Ovary (tissue), 9 donors: ENCODE results near the gene LILRA6. TPM values are rescaled to one million over a fixed set of nuclear protein-coding genes. Genes with fewer than 3 reads are reported as not detected.
"Not testable (repeated sequence)": the region's sequence is repeated elsewhere in the genome, so short reads cannot be mapped to it uniquely, and the experiment has no call there.

Source experiments
- DNase-seq, 5 donors: peaks; one replicate each; pipeline ENCODE4 v3.0.0-alpha.2; 2019 to 2020
- H3K27ac ChIP-seq, 2 donors: fragments of 200-600 bp; one replicate each; pipeline versions ENCODE4 v1.5.1 to v1.8.0; 2019 to 2022
- H3K27me3 ChIP-seq: fragments of 200-600 bp; one replicate; pipeline ENCODE4 v1.8.0; 2022
- H3K36me3 ChIP-seq: fragments of 200-600 bp; sonication (generic); one replicate; pipeline ENCODE4 v1.5.1; 2019
- H3K4me1 ChIP-seq: one replicate; pipeline ENCODE4 v1.8.1; 2013; ENCODE audit warnings: mild to moderate bottlenecking, moderate library complexity; ENCODE audit not compliant: insufficient read depth
- H3K4me3 ChIP-seq: fragments of 200-600 bp; sonication (generic); one replicate; pipeline ENCODE4 v1.5.1; 2017
- H3K9me3 ChIP-seq, 2 donors: fragments of 200-600 bp in 1 of 2; sonication (generic) in 1 of 2; one replicate each; pipeline versions ENCODE4 v1.5.1 to v1.8.1; 2013 to 2019; ENCODE audit warnings: mild to moderate bottlenecking in 1 of 2, moderate library complexity in 1 of 2
- CTCF ChIP-seq, 3 donors: fragments of 450-650 bp in 2 of 3; fragments of 200-600 bp in 1 of 3; IDR thresholded peaks; one replicate each; pipeline versions ENCODE4 v1.5.1 to v1.8.0; 2016 to 2022; ENCODE audit warnings: antibody characterized with exemption in 3 of 3, mild to moderate bottlenecking in 1 of 3
- EP300 ChIP-seq: sonication (generic); formaldehyde crosslinking; IDR thresholded peaks from one replicate; pipeline ENCODE4 v1.6.1; 2017; ENCODE audit warnings: antibody characterized with exemption
- POLR2A ChIP-seq: fragments of 450-650 bp; IDR thresholded peaks from one replicate; pipeline ENCODE4 v1.6.1; 2017; ENCODE audit warnings: antibody characterized with exemption, mild to moderate bottlenecking, moderate library complexity
- WGBS, 3 donors: extraction: QIAGEN DNeasy Blood & Tissue Kit in 1 of 3; methylation state at CpG; one replicate each; pipeline versions ENCODE4 v1.1.5 to v1.1.7; 2013 to 2017; 5-methylcytosine and 5-hydroxymethylcytosine counted together
- intact Hi-C, 4 donors: fragments of 100-400 bp; cut with DNase I; formaldehyde crosslinking; loops; one replicate each; pipeline versions ENCODE4 v1.11.0 to v1.15.1; 2022 to 2023
- polyA plus RNA-seq, 2 donors: library from polyadenylated mRNA; stranded (reverse); fragments of 200-250 nt in 1 of 2; fragments of 350-450 nt in 1 of 2; fragmentation: Illumina TruSeq in 1 of 2; extraction: RNeasy Lipid Tissue Mini Kit (QIAGEN cat#74804) in 1 of 2; gene quantifications; one replicate each; pipeline ENCODE4 v1.2.3, GENCODE V29; 2013 to 2014
- total RNA-seq, 7 donors: library from RNA; depleted of rRNA in 2 of 7; stranded (reverse); fragments of >200 nt in 2 of 7; fragmentation: NEBNext Ultra II Directional in 3 of 7; extraction: Animal tissue kit (Norgen Biotek cat#: 25700) in 3 of 7; gene quantifications; one replicate each; pipeline versions ENCODE4 v1.1.0 to v1.2.4, GENCODE V29; 2016 to 2023
- donor health status: DM: no; HTN: no; CAD: no; lungs with moderate emphysema.
- donor health status: DM: no; HTN: no; CAD: no.
- donor health status: Bipolar disorder and iron deficiency.
- donor health status: DM: yes; HTN: yes; CAD: no.
- donor health status: DM: no; HTN: no; CAD: no.
- donor health status: DM: yes; HTN: yes; CAD: no.

Gene LILRA6
- total and polyA plus RNA-seq, 9 donors = 0.61 to 2.7 (median 1.2) TPM

GRCh38 chr19:54201172-54201701 is 41.4 kb downstream of the LILRA6 start:
- DNase-seq = no peak
- WGBS, 3 donors = 2 to 3% (median 2%) methylated on average over 17 to 28 of the region's 28 CpGs
- Histone ChIP-seq H3K27ac (peak overlapping the region; percentile 84 to 88), H3K27me3 (no peaks in the 10 kb centered on the region), H3K36me3 (no peaks in the 10 kb centered on the region), H3K9me3 (no peaks in the 10 kb centered on the region), H3K4me3 (peak overlapping the region; percentile 56), H3K4me1 (peaks cover 15% of the 10 kb centered on the region)
- intact Hi-C loops = loop anchor here in 2 of 4 donors (5.0 to 10.0 kb wide), 2 partner anchors 39 to 1474 kb away; partner anchors contain the start of gene EPN1 (in 1 of the 2)
- TF ChIP-seq EP300 (no peak), CTCF (IDR thresholded peaks at IDR 0.05) (no peak), POLR2A (no peak)

- H3K27me3 ChIP-seq = no peaks in the 10 kb centered on the region
- TF ChIP-seq POLR2A = no peak
- TF ChIP-seq CTCF (IDR thresholded peaks at IDR 0.05) = no peak
- no peak for TF ChIP-seq EP300
- no peaks in the 10 kb centered on the region for H3K9me3 ChIP-seq
- H3K36me3 ChIP-seq = no peaks in the 10 kb centered on the region
- no peak overlapping the region for H3K4me3 ChIP-seq
- WGBS, 3 donors = 88 to 93% (median 88%) methylated on average over 16 of the region's 16 CpGs
- intact Hi-C loops = no loop called here
- DNase-seq = no peak
- no peak overlapping the region for H3K27ac ChIP-seq
- peaks cover 14% of the 10 kb centered on the region for H3K4me1 ChIP-seq
Observed at GRCh38 chr19:54199401-54199800, 43.2 kb downstream of the LILRA6 start.

- intact Hi-C loops = no loop called here
- H3K4me1 ChIP-seq = peaks cover 9% of the 10 kb centered on the region
- no peak overlapping the region for H3K27ac ChIP-seq
- H3K27me3 ChIP-seq = no peaks in the 10 kb centered on the region
- no peaks in the 10 kb centered on the region for H3K9me3 ChIP-seq
- no peak for TF ChIP-seq EP300
- TF ChIP-seq CTCF (IDR thresholded peaks at IDR 0.05) = no peak
- TF ChIP-seq POLR2A = no peak
- DNase-seq = no peak
- no peaks in the 10 kb centered on the region for H3K36me3 ChIP-seq
- WGBS, 3 donors = 72 to 89% (median 81%) methylated on average over 3 of the region's 3 CpGs
- no peak overlapping the region for H3K4me3 ChIP-seq
Observed at GRCh38 chr19:54197121-54197520, 45.5 kb downstream of the LILRA6 start.

GRCh38 chr19:54196536-54196935 is 46.1 kb downstream of the LILRA6 start:
- 92 to 95% (median 95%) methylated on average over 7 of the region's 7 CpGs for WGBS, 3 donors
- Histone ChIP-seq H3K9me3 (no peaks in the 10 kb centered on the region), H3K4me1 (peaks cover 8% of the 10 kb centered on the region), H3K36me3 (no peaks in the 10 kb centered on the region), H3K27ac (no peak overlapping the region), H3K4me3 (no peak overlapping the region), H3K27me3 (no peaks in the 10 kb centered on the region)
- TF ChIP-seq CTCF (IDR thresholded peaks at IDR 0.05) = no peak
- TF ChIP-seq EP300 = no peak
- TF ChIP-seq POLR2A = no peak
- intact Hi-C loops = no loop called here
- no peak for DNase-seq

- DNase-seq, intact Hi-C loops, H3K4me1 ChIP-seq, H3K36me3 ChIP-seq, H3K27me3 ChIP-seq, H3K9me3 ChIP-seq, H3K4me3 ChIP-seq, H3K27ac ChIP-seq: not testable (repeated sequence)
- 91 to 93% (median 92%) methylated on average over 12 of the region's 12 CpGs for WGBS, 3 donors
Observed at GRCh38 chr19:54194463-54194862, 48.1 kb downstream of the LILRA6 start.
